Esophagus muscularis mucosa (tissue), 3 donors: ENCODE data around the gene PER3.
A peak's percentile ranks its signal among the peaks of the same experiment; 100 is the strongest.

Experiments used
- CTCF ChIP-seq, 3 experiments: fragments of 200-600 bp in 2 of 3; fragments of 450-650 bp in 1 of 3; sonication (generic) in 2 of 3; IDR thresholded peaks; one replicate each; pipeline ENCODE4 v1.5.1; 2017 to 2019; ENCODE audit warnings: antibody characterized with exemption in 3 of 3, mild to moderate bottlenecking in 2 of 3, moderate library complexity in 1 of 3
- POLR2A ChIP-seq: fragments of 450-650 bp; IDR thresholded peaks from one replicate; pipeline ENCODE4 v1.6.1; 2017; ENCODE audit warnings: antibody characterized with exemption, moderate library complexity, mild to moderate bottlenecking, low read depth

DNA sequence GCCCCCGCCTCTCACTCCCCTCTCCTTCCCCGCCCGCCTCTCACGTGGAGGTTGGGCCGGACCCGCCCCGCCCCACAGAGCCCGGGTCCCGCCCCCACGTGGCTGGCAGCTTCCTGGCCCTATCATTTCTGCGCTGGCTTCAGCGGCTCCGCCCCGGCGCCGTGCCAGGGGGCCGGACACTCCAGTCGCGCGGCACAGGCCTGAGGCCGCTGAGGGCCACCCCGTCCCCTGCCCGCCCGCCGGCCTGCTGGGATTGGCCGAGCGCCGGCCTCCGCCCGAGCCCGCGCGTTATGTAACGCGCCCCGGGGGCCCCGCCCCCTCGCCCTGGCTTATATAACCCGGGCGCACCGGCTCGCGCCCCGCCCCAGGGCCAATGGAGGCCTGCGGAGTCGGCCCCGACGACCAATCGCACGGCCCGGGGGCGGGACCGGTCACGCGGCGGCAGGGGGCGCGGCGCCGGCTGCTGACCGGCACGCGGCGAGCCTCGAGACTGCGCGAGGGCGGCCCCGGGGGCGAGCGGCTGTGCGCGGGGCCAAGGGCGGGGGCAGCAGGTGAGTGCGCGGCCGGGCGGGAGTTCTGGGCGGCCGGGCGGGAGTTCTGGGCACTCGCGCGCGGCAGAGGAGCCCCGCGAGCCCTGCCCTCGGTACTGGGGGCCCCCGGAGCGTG is at the start of gene PER3:
- TF ChIP-seq CTCF (IDR thresholded peaks at IDR 0.05) = peak in 1 of 3 experiments; percentile 19
- no peak for TF ChIP-seq POLR2A
